ENCODE data around the gene NPW. TPM values are rescaled to one million over a fixed set of nuclear protein-coding genes. Genes with fewer than 3 reads are reported as not detected.

The NPW gene
- total RNA-seq, 1 experiment from 2014 or later = 7.1 TPM

- no peak within 1 kb of the TSS for H2BK5ac ChIP-seq (ENCODE audit: insufficient read length, low read length)
- no peak within 1 kb of the TSS for H3K4ac ChIP-seq (ENCODE audit: low read depth, low read length)
- no peak within 1 kb of the TSS for H2BK120ac ChIP-seq (ENCODE audit: low read depth, low read length, poor library complexity, severe bottlenecking)
- H2BK12ac ChIP-seq (ENCODE audit: insufficient read length, low read depth, low read length) = no peak within 1 kb of the TSS
- peaks cover 47% of the 10 kb centered on the region for H3K27me3 Mint-ChIP-seq (ENCODE audit: low read depth)
- H3K4me2 ChIP-seq (ENCODE audit: insufficient read depth, insufficient read length, low read length) = peak within 1 kb of the TSS; percentile 52
- no peak within 1 kb of the TSS; a peak in 1 of 7 replicates for H3K27ac Mint-ChIP-seq
- peaks cover 12 to 14% of the 10 kb centered on the region in 2 experiments for H3K4me1 Mint-ChIP-seq
- no peak within 1 kb of the TSS for H4K5ac ChIP-seq (ENCODE audit: insufficient read length, low read depth, low read length)
- H3K56ac ChIP-seq (ENCODE audit: insufficient read length, low read depth, low read length) = no peak within 1 kb of the TSS
- no peak within 1 kb of the TSS for H2AFZ ChIP-seq (ENCODE audit: low read length)
- H2AK5ac ChIP-seq (ENCODE audit: insufficient read length, low read length) = no peak within 1 kb of the TSS
- H4K8ac ChIP-seq (replicated peaks; ENCODE audit: insufficient read length, low read depth, low read length) = no peak within 1 kb of the TSS
- peaks cover 0 to 5% of the 10 kb centered on the region in 2 experiments; a peak in 3 of 5 replicates for H3K9me3 Mint-ChIP-seq
- H3K18ac ChIP-seq (ENCODE audit: insufficient read length, low read depth, low read length) = no peak within 1 kb of the TSS
- H3K14ac ChIP-seq (ENCODE audit: insufficient read depth, low read length) = no peak within 1 kb of the TSS
- no peaks in the 10 kb centered on the region for H3K36me3 Mint-ChIP-seq (ENCODE audit: insufficient read depth in 1 of 3, low read depth in 3 of 3)
- H4K91ac ChIP-seq (ENCODE audit: insufficient read length, low read depth, low read length) = no peak within 1 kb of the TSS
- no peaks in the 10 kb centered on the region for H3K9me3 ChIP-seq (ENCODE audit: control insufficient read depth, low read depth, low read length)
- H3K27me3 ChIP-seq (ENCODE audit: insufficient read depth, low read length) = peaks cover 7% of the 10 kb centered on the region; the same call in 1 of the 2 replicates
- no peak for DNase-seq
- H3K79me1 ChIP-seq (ENCODE audit: insufficient read depth, low read depth, low read length, poor library complexity, severe bottlenecking) = no peaks in the 10 kb centered on the region
- no peak within 1 kb of the TSS for H3K27ac ChIP-seq (ENCODE audit: insufficient read length, low read depth, low read length)
- no peak within 1 kb of the TSS for H2BK20ac ChIP-seq (ENCODE audit: low read depth, low read length, poor library complexity, severe bottlenecking)
- H3T11ph ChIP-seq (ENCODE audit: low read length) = no peak within 1 kb of the TSS
- no peak within 1 kb of the TSS for H2BK15ac ChIP-seq (ENCODE audit: low read depth, low read length)
- H3K4me1 ChIP-seq (ENCODE audit: insufficient read depth, low read length) = no peaks in the 10 kb centered on the region; the same call in 1 of the 2 replicates
- WGBS (ENCODE audit: extremely low coverage, insufficient read length, low lambda C conversion rate) = no CpG with 5 or more reads among the region's 59 CpGs
- no peak within 1 kb of the TSS for H3K9ac ChIP-seq (ENCODE audit: extremely low read depth, insufficient read length, low read length)
- peaks cover 7% of the 10 kb centered on the region for H3K23me2 ChIP-seq (ENCODE audit: insufficient read length, low read depth, low read length, poor library complexity, severe bottlenecking)
- no peaks in the 10 kb centered on the region for H4K20me1 ChIP-seq (ENCODE audit: control insufficient read depth, insufficient read depth, insufficient read length)
- TF ChIP-seq CTCF (conservative IDR thresholded peaks at IDR 0.05) = no peak
- H3K23ac ChIP-seq (ENCODE audit: insufficient read length, low read depth, low read length) = no peak within 1 kb of the TSS
- H3K79me2 ChIP-seq (ENCODE audit: insufficient read depth, low read length) = no peaks in the 10 kb centered on the region
- H3K4me3 Mint-ChIP-seq = peak within 1 kb of the TSS; percentile 71 to 84
These were observed 7.0 kb downstream of the NPW start, which contains the start of gene NHERF2 for GRCh38 chr16:2026461-2027023. Gene NHERF2, plus strand, starts transcription at chr16:2026902. Its CDS starts 104 bp downstream, at chr16:2027006.

Measured in H9 (cell line).